ENCODE data around the gene MACROD2.

The MACROD2 gene

GRCh38 chr20:15185322-15185721 lies 1190.0 kb downstream of the MACROD2 start:
- DNase-seq (ENCODE audit: extremely low spot score): no peak
- ChIA-PET POLR2A (no interaction called here), CTCF (no interaction called here)
- TF ChIP-seq CTCF (IDR thresholded peaks at IDR 0.05; ENCODE audit: control extremely low read depth, extremely low read depth, low read depth, missing control alignments): no peak

GRCh38 chr20:15185913-15186312 lies 1190.6 kb downstream of the MACROD2 start:
- ChIA-PET POLR2A (no interaction called here), CTCF (no interaction called here)
- no peak for TF ChIP-seq CTCF (IDR thresholded peaks at IDR 0.05; ENCODE audit: control extremely low read depth, extremely low read depth, low read depth, missing control alignments)
- DNase-seq (ENCODE audit: extremely low spot score): no peak

- no peak for DNase-seq (ENCODE audit: extremely low spot score)
- no peak for TF ChIP-seq CTCF (IDR thresholded peaks at IDR 0.05; ENCODE audit: control extremely low read depth, extremely low read depth, low read depth, missing control alignments)
- CTCF ChIA-PET: no interaction called here
- POLR2A ChIA-PET: no interaction called here
Measured at GRCh38 chr20:15187612-15188011, 1192.3 kb downstream of the MACROD2 start.

GRCh38 chr20:15188415-15188814 lies 1193.1 kb downstream of the MACROD2 start:
- CTCF ChIA-PET: no interaction called here
- no peak for TF ChIP-seq CTCF (IDR thresholded peaks at IDR 0.05; ENCODE audit: control extremely low read depth, extremely low read depth, low read depth, missing control alignments)
- DNase-seq (ENCODE audit: extremely low spot score): no peak
- POLR2A ChIA-PET: no interaction called here

- ChIA-PET CTCF (interaction anchor here (2.2 kb wide), 1 partner anchor 12 kb away, joined by 5 read pairs; no protein-coding TSS in a partner anchor), POLR2A (no interaction called here)
- DNase-seq (ENCODE audit: extremely low spot score): no peak
- TF ChIP-seq CTCF (IDR thresholded peaks at IDR 0.05; ENCODE audit: control extremely low read depth, extremely low read depth, low read depth, missing control alignments): no peak
Measured at GRCh38 chr20:15191082-15191723, 1195.9 kb downstream of the MACROD2 start.

GRCh38 chr20:15195378-15195777 lies 1200.1 kb downstream of the MACROD2 start:
- no peak for DNase-seq (ENCODE audit: extremely low spot score)
- TF ChIP-seq CTCF (IDR thresholded peaks at IDR 0.05; ENCODE audit: control extremely low read depth, extremely low read depth, low read depth, missing control alignments): no peak
- ChIA-PET CTCF (no interaction called here), POLR2A (no interaction called here)
